HepG2 (cell line): Measurements from ENCODE around the gene ACOT6. TPM values are rescaled to one million over a fixed set of nuclear protein-coding genes. Genes with fewer than 3 reads are reported as not detected.

Experiments
- AFF4 ChIP-seq: sonication (generic); formaldehyde crosslinking; IDR thresholded peaks from 2 replicates; pipeline ENCODE4 v1.4.0; 2020; ENCODE audit warnings: missing genetic modification reagents
- CTCF ChIP-seq: sonication (generic); formaldehyde crosslinking; IDR thresholded peaks from 2 replicates; pipeline ENCODE4 v1.5.0; 2020; ENCODE audit warnings: mild to moderate bottlenecking, missing genetic modification reagents, moderate library complexity
- HDAC1 ChIP-seq: sonication (generic); formaldehyde crosslinking; IDR thresholded peaks from 2 replicates; pipeline ENCODE4 v1.5.1; 2020; ENCODE audit warnings: mild to moderate bottlenecking, missing genetic modification reagents
- ZHX1 ChIP-seq: sonication (generic); formaldehyde crosslinking; IDR thresholded peaks from 2 replicates; pipeline ENCODE4 v1.8.1; 2022; ENCODE audit warnings: low read depth, mild to moderate bottlenecking, missing genetic modification reagents
- ZNF772 ChIP-seq: sonication (generic); formaldehyde crosslinking; IDR thresholded peaks from 2 replicates; pipeline ENCODE4 v1.5.0; 2020; ENCODE audit warnings: mild to moderate bottlenecking, missing genetic modification reagents
- polyA plus RNA-seq, 8 experiments: library from polyadenylated mRNA; depleted of rRNA in 3 of 8; stranded (reverse) in 7 of 8; unstranded in 1 of 8; fragments of >200 nt; fragmentation: Illumina TruSeq in 4 of 8; extraction: Trizol in 4 of 8; gene quantifications; 2 replicates each; pipeline versions ENCODE4 v1.2.1 to v1.2.3, GENCODE V29; 2011 to 2016; ENCODE audit warnings: low read depth in 4 of 8, missing spikeins in 1 of 8, mixed read lengths in 1 of 8; ENCODE audit not compliant: insufficient read depth in 1 of 8
- total RNA-seq, 5 experiments: library from RNA; depleted of rRNA; stranded (reverse); fragments of >200 nt; fragmentation: Illumina TruSeq; extraction: Trizol; gene quantifications; 2 replicates each; pipeline ENCODE4 v1.2.3, GENCODE V29; 2016; ENCODE audit warnings: low read depth in 1 of 5

ACOT6 gene
- total and polyA plus RNA-seq, 2 of the 13 experiments (the other 11 are each of a cell fraction or from before 2014, with no cell fraction given): 0.15 to 0.27 TPM

- TF ChIP-seq CTCF (CRISPR knock-in tag): no peak
- no peak for TF ChIP-seq ZHX1 (CRISPR knock-in tag)
- no peak for TF ChIP-seq AFF4 (CRISPR knock-in tag)
- no peak for TF ChIP-seq HDAC1 (CRISPR knock-in tag)
- TF ChIP-seq ZNF772 (CRISPR knock-in tag): no peak
Observed at GRCh38 chr14:73666583-73666982, 54.3 kb downstream of the ACOT6 start (continued).
